Keratinocyte (primary cell): ENCODE results near the gene SESTD1.

Source experiments
- CTCF ChIP-seq, 3 experiments: IDR thresholded peaks in 1 of 3; conservative IDR thresholded peaks in 1 of 3; optimal IDR thresholded peaks in 1 of 3; 2 replicates in 2 of 3; 3 replicates in 1 of 3; pipeline versions ENCODE3 to v1.5.1; 2011; ENCODE audit warnings: low read length in 3 of 3, mild to moderate bottlenecking in 3 of 3, moderate library complexity in 2 of 3, control low read depth in 1 of 3, inconsistent platforms in 1 of 3; ENCODE audit not compliant: insufficient read depth in 2 of 3; ENCODE audit errors: extremely low read depth in 1 of 3
- EZH2 ChIP-seq: IDR thresholded peaks from one replicate; pipeline ENCODE4 v1.6.1; 2012; ENCODE audit warnings: inconsistent platforms, mild to moderate bottlenecking, low read length, moderate library complexity

- TF ChIP-seq CTCF (optimal IDR thresholded peaks at IDR 0.05 in 1 of 3, IDR thresholded peaks at IDR 0.05 in 1 of 3, conservative IDR thresholded peaks at IDR 0.05 in 1 of 3; ENCODE audit: extremely low read depth in 1 of 3, insufficient read depth in 2 of 3, low read length in 3 of 3) = no peak
- no peak for TF ChIP-seq EZH2
Observed at GRCh38 chr2:179260224-179260623, 4.4 kb downstream of the SESTD1 start.
